ENCODE data around the gene COPA. TPM values are rescaled to one million over a fixed set of nuclear protein-coding genes. Genes with fewer than 3 reads are reported as not detected.

COPA gene
- total RNA-seq, 4 donors from 2014 or later, result 118 to 179 (median 155) TPM

DNA sequence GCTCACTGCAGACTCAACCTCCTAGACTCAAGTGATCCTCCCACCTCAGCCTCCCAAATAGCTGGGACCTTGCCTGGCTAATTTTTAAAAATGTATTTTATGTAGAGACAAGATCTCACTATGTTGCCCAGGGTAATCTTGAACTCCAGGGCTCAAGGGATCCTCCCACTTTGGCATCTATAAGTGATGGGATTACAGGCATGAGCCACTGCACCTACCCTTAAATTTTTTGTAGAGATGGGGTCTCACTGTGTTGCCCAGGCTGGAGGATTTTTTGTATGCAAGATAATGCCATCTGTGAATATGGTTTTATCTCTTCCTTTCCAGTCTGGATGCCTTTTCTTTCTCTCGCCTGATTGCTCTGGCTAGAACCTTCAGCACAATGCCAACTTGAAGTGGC lies 72.0 kb downstream of the COPA start:
- no peak for TF ChIP-seq CTCF (IDR thresholded peaks at IDR 0.05)
- ATAC-seq (ENCODE audit: low FRiP score) (no peak), DNase-seq (ENCODE audit: low spot score) (no peak)

- no peak for ATAC-seq (ENCODE audit: low FRiP score)
- no peak for TF ChIP-seq CTCF (IDR thresholded peaks at IDR 0.05)
- no peak for DNase-seq (ENCODE audit: low spot score)
These were observed 75.6 kb downstream of the COPA start for GRCh38 chr1:160267284-160267991.

- TF ChIP-seq CTCF (IDR thresholded peaks at IDR 0.05), result no peak
- DNase-seq (ENCODE audit: low spot score), result no peak
- ATAC-seq (ENCODE audit: low FRiP score), result no peak
These were observed 78.2 kb downstream of the COPA start for GRCh38 chr1:160264795-160265307.

- ATAC-seq (ENCODE audit: low FRiP score), result peak; percentile 97
- TF ChIP-seq CTCF (IDR thresholded peaks at IDR 0.05), result no peak
- DNase-seq (ENCODE audit: low spot score), result peak; percentile 92
These were observed 80.9 kb downstream of the COPA start, which contains the start of gene DCAF8 for GRCh38 chr1:160261893-160262794. Gene DCAF8 (minus strand): TSS chr1:160262549. CDS start chr1:160244008, 18,541 bp downstream.

DNA sequence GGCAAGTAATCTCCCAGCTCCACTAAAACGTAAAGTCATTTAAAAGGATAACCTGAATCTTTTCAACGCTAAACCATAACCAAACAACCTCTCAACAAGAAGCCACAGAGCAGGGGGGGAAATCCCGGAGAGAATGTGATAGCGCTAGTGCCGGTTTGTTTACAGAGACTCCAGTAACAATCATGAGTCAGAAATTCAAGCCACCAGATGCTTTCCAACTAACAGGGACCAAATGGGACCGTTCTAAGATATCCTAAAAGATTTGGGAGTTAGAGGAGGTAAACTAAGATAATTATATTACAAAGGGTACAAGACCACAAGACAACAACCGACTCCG lies 81.5 kb downstream of the COPA start:
- TF ChIP-seq CTCF (IDR thresholded peaks at IDR 0.05), result no peak
- no peak for ATAC-seq (ENCODE audit: low FRiP score)
- DNase-seq (ENCODE audit: low spot score), result no peak

DNA sequence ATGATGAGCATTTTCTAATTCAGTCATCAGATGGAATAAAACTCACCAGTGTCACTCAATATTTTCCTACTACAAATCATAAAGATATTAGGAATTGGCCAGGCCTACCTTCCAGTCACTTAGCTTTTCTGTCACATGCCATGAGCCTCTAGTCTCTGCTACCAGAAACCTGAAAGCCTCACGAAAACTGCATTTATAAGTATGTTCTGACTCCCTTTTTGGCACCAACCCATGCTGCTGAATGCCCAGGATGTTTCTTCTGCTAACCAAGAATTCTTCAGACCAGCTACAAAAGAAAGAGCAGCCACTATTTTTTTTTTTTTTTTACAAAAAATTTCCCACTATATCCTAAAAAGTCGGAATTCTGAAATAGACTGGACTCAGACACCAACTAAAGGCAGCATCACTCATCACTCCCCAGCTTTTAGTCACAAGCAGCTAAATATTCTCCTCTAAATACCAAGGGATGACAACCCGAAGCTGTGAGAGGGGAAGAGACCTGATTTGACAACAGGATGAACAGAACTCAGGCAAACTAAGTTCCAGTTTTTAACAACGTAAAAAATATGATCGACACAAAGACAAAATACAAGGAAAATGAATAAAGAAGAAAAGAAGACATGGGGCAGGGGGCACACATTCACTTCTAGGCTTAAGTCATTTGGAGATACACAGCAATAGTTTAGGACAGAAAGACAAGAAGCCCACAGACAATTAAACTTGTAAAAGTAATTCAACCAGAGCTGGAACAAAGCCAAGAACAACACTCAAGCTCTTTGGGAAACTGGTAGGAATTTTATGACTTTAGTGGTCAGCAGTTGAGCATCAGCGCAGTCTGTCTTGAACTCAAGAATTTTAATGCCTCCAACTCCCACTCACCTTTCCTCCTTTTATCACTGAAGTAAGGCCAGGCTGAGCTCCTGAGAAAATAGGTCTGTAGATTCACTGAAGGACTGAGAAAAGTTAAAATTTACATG lies 82.4 kb downstream of the COPA start:
- DNase-seq (ENCODE audit: low spot score) (no peak), ATAC-seq (ENCODE audit: low FRiP score) (no peak)
- no peak for TF ChIP-seq CTCF (IDR thresholded peaks at IDR 0.05)
